Measurements from ENCODE around the gene TSC22D1. TPM values are rescaled to one million over a fixed set of nuclear protein-coding genes. Genes with fewer than 3 reads are reported as not detected.
"Not testable (repeated sequence)": the region's sequence is repeated elsewhere in the genome, so short reads cannot be mapped to it uniquely, and the experiment has no call there.

Gene TSC22D1
- total RNA-seq = 100 to 1,000 TPM; 182 to 197 TPM
- long read RNA-seq, donor 1, full-length matches to known transcripts = 141 of 166 reads
- long read RNA-seq, donor 1, partial matches to known transcripts = 0 of 166 reads
- long read RNA-seq, donor 1, other reads (novel, unspliced or antisense) = 25 of 166 reads
- long read RNA-seq, donor 2, full-length matches to known transcripts = 490 of 506 reads
- long read RNA-seq, donor 2, partial matches to known transcripts = 0 of 506 reads
- long read RNA-seq, donor 2, other reads (novel, unspliced or antisense) = 16 of 506 reads

DNA sequence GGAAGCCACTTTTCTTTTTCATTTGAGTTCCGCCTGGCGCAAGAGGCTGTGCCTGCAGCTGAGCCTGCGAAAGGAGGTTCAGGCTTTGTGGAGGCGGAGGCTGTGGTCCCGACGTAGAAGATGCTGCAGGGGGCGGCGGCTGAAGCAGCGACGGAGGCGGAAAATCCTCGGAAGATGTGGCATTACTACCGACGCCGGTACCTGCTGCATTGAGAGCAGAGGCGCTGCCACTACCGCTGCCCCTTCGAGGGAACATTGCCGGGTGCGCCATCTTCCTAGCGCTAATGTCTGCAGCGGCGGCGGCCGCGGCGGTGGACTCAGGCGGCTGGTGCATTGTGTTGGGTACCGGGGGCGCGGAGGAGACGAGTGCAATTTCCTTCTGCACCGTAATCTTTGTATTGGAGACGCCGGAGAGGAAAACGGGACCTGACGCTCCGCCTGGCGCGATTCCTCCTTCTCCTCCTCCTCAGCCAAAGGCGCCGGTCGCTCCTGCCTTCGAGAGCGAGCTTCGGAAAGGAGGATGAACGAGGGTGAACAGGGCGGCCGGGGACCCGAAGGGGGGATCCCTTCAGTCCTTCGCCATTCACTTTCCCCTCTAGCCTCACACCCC, at the start of gene TSC22D1:
TSC22D1 (minus strand) TSS at position 590 of the 610 bp plus-strand sequence; CDS start at position 334, 256 bp downstream.
- intact Hi-C loops (cut with DNase I) = loop anchor here in 1 of 2 donors (10.0 kb wide), 2 partner anchors 91 to 139 kb away; no protein-coding TSS in a partner anchor
- DNase-seq (ENCODE audit: low spot score) = peak; percentile 86

DNA sequence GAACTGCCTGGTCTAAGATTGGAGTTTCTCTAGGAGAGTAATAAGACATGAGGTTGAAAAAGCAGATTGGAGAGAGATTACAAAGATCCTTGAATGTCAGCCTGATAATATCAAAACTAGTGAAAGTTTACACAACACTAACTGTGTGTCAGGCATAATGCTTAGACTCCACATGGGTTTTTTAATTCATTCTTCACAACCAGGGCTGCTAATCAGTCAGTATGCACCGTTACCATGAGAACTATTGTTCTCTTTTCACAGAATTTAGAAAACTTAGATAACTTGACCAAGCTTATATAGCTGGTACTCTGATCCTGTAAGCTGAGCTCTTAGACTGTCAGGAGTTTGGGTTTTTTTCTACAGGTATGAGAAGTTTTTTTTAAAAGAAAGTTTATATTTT, 46.6 kb upstream of the TSC22D1 start:
- intact Hi-C loops (cut with DNase I) = no loop called here
- DNase-seq (ENCODE audit: low spot score) = no peak

DNA sequence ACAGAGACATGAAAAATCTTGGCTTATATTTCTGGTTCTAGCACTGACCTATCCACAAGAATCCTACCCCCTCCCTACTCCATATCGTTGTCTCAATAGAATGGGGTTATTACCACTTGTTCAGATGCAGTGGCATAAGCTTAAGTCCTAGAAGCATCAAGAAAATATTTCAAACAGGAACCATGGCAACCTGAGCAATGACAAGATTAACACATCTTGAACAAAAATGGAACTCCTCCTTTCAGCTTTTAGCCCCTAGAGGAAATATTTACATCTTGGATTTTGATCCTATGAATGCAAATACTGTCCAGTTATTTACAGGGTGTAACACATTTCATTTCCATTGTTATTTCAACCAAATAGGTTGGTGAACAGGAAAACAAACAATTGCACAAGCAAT, 46.1 kb upstream of the TSC22D1 start:
- intact Hi-C loops (cut with DNase I) = no loop called here
- DNase-seq (ENCODE audit: low spot score) = no peak

DNA sequence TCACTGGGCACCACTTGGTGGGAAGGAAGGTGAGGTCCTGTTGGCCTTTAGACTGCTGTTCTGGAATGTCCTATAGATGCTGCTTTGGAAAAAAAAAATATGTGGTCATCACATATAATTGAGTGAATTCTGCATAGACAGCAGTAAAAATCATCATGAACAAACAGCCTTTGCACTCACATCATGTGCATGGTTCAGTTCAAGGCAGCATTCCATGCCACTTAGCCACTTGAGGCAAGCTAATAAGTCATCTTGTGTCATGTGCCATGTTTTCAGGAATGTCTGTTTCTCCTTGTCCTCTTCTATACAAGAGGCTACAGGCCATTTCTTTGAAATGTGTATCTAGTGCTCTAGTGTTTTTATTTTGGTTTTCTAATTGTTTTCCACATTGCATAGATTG, 43.9 kb upstream of the TSC22D1 start:
- intact Hi-C loops (cut with DNase I) = no loop called here
- DNase-seq (ENCODE audit: low spot score) = no peak

DNA sequence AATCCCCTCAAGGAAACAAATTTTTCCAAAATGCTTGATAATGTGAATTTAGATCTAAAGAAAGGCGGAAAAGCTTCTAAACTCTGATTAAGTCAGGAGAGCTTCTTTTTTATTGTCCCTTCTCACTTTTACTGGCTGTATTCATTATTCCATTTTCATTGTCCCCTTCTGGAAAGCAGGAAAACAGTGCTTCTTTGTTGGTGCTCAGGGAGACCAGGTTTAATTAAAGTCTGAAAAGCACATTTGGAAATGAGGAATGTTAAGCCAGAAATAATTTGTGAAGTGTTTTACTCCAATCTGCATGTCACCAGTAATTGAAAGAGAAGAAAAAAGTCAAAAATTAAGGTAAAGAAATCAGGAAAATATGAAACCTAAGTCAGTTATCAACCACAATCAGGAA, 43.5 kb upstream of the TSC22D1 start:
- intact Hi-C loops (cut with DNase I) = no loop called here
- DNase-seq (ENCODE audit: low spot score) = no peak

DNA sequence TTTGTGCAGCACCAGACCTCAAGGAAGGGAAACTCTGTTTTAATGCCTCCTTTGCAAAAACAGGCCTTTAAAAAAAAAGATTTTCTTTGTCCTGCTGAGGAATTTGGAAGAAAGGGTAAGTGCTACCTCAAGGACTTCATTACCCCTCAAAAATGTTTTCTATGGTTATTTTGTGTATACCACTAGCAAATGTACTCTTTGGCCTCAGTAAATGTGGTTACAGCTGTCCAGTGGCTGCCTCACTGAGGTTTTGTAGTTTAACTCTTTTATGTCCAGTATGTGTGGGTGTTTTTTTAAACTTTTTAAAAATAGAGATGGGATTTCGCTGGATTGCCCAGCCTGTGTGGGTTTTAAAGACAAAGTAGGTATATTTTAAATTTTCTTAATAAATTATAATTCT, 42.2 kb upstream of the TSC22D1 start:
- no peak for DNase-seq (ENCODE audit: low spot score)
- intact Hi-C loops (cut with DNase I) = no loop called here

DNA sequence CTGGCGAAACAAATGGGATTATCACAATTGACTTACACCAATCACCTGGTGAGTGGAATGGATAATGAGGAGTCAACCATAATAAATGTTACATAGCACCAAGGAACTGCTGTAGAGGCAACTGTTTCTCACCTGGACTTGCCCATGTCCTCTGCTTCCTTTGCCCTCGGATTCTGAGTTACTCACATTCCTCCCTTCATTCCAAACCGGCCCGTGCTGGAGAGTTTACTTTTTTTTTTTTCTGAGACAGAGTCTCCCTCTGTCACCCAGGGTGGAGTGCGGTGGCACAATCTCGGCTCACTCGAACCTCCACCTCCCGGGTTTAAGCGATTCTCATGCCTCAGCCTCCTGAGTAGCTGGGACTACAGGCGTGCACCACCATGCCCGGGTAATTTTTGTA, 41.5 kb upstream of the TSC22D1 start:
- intact Hi-C loops (cut with DNase I) = no loop called here
- DNase-seq (ENCODE audit: low spot score) = no peak

DNA sequence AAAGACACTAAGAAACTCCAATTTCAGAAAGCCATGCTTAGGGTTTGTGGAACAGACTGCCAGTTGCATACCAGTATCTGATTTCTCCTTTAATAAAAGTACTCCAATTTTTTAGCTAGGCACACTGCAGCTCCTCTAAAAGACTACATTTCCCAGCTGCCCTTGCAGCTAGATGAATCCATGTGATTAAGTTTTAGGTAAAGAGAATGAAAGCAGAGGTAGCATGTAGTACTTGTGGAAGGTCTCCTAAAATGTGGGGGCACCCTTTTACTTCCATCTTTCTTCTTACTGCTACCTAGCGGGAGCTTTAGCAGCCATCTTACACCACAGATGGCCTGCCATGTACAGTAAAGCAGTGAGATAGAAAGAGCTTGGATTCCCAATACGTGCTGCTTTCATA, 33.0 kb upstream of the TSC22D1 start:
- no peak for DNase-seq (ENCODE audit: low spot score)
- intact Hi-C loops (cut with DNase I) = no loop called here

DNA sequence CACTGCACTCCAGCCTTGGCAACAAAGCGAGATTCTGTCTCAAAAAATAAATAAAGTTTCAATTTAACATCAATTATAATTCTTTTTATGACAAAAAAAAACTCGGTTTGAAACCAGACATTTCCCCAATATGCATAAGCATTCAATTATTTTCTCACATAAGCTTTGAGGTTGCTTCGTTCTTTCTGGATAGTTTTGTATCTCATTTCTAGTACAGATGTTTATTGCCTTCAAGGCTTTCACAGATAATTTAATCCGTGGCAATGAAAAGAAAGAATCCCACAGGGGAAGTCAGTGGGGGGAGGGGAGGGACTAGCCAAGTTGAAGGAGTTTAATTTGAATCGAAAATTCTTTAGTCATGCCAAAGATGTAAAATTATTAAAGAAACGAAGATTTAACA, 29.6 kb upstream of the TSC22D1 start:
- intact Hi-C loops (cut with DNase I) = no loop called here
- no peak for DNase-seq (ENCODE audit: low spot score)

DNA sequence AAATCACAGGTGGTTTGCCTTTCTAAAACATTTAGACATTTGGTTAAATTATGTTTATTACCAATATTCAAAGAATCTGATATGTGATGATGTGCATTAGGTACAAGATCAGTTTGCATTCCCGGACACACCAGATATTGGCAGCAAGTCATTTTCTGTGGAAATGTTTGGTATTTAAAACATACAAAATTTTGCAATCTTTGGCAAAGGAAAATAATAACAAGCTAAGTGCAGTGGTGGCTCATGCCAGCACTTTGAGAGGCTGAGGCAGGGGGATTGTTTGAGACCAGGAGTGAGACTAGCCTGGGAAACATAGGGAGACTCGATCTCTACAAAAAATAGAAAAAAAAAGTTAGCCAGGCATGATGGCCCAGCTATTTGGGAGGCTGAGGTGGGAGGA, 29.1 kb upstream of the TSC22D1 start:
- DNase-seq (ENCODE audit: low spot score) = no peak
- intact Hi-C loops (cut with DNase I) = no loop called here

DNA sequence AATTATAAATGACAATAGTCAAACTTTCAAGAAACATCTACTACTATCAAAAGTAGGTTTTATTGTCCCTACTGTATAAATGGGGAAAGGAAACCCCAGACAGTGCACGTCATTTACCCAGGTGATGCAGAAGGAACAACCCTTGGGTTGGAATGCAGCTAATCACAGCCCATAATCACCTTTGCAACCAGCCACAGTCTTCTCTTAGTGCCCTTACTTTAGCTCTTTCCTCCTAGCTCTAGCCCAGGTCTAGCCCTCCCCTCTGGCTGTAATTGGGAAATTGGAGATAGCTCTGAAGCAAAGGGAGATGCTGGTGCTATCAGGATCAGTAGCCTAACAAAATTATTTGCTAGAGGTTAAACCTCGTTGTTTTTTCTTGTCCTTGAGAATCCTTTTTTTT, 25.5 kb upstream of the TSC22D1 start:
- no peak for DNase-seq (ENCODE audit: low spot score)
- intact Hi-C loops (cut with DNase I) = no loop called here

DNA sequence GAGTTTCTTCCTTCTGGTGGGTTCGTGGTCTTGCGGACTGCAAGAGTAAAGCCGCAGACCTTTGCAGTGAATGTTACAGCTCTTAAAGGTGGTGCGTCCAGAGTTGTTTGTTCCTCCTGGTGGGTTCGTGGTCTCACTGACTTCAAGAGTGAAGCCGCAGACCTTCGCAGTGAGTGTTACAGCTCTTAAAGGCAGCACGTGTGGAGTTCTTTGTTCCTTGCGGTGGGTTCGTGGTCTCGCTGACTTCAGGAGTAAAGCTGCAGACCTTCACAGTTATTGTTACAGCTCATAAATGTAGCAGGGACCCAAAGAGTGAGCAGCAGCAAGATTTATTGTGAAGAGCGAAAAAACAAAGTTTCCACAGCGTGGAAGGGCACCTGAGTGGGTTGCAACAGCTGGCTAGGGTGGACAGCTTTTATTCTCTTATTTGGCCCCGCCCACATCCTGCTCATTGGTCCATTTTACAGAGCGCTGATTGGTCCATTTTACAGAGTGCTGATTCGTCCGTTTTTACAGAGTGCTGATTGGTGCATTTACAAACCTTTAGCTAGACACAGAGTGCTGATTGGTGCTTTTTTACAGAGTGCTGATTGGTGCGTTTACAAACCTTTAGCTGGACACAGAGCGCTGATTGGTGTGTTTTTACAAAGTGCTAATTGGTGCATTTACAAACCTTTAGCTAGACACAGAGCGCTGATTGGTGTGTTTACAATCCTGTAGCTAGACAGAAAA, 17.9 kb upstream of the TSC22D1 start:
- intact Hi-C loops (cut with DNase I) = not testable (repeated sequence)

DNA sequence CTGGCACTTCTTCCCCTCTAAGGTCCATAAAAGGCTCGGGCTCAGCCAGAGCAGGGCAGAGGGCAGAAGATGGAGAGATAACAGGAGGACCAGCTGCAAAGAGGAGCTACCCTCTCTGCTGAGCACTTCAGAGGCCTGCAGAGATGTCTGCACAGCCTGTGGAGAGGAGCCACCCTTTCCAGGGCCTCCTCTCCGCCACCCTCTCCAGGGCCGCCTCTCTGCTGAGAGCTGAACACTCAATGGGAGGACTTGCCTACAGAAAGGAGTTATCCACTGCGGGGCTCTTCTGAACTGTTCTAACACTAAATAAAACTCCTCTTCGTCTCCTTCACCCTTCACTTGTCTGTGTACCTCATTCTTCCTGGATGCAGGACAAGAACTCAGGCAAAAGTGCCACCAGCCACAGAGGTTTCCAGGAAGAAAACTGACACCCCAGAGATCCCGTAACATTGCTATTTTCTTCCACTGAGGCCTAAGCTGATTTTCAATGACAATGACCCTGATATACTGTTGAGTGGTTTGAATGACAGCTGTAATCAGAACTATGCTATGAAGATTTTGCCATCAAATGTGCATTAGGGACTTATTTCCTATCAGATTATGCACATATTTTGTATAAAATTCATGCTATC, 16.2 kb upstream of the TSC22D1 start:
- intact Hi-C loops (cut with DNase I) = no loop called here
- no peak for DNase-seq (ENCODE audit: low spot score)

More for the DNA sequence above, 17.9 kb upstream of the TSC22D1 start:
- DNase-seq (ENCODE audit: low spot score) = not testable (repeated sequence)

DNA sequence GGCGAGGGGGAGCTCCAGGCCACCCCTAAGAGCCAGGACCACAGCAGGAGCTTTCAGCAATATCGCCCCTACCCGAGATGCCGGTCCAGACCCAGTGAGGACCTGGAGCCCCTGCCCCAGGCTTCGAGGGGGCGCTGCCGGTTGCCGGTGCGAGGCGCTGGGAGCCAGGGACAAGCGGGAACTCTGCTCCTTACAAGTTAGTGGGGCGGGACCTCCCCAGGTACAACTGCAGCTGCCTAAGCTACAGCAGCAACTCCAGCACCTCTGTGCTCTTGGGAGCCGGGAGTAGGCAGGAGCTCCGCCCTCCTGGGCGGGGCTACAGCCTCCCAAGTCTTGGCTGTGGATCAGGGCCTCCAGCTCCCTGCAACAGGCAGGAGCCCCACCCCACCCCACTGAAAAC, 15.2 kb upstream of the TSC22D1 start:
- intact Hi-C loops (cut with DNase I) = no loop called here
- DNase-seq (ENCODE audit: low spot score) = no peak

DNA sequence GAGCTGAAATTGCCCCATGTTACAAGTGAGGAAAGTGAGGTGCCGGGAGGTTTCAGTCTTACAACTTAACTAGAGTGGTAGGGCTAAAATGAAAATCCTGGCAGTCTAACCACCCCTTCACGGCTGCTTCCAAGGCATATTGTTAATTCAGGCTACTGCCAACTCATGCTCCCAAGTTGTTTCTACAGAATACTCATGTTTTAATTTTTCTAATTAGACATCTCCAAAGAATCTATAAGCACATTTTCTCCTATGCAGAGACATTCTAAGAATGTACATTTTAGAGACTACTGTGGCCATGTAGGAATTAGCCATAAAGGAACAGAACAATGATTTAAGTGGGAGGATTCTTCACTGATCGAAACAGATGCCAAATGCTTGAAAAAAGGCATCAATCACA, 7.0 kb upstream of the TSC22D1 start:
- intact Hi-C loops (cut with DNase I) = no loop called here
- DNase-seq (ENCODE audit: low spot score) = no peak

DNA sequence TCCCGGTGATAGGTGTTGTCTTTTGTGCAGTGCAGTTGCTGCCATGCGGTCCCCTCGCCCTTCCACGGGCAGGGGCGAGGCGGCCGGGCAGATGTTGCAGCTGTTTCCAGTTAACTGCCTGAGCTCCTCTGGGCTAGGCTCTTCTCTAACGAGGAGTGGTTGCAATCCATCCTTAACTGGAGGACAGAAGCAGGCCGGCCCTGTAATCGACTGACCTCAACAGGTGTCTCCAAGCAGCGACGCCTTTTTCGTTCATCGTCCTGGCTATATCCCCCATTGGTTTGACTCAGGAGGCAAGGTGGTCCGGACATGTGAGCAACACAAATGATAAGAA, 1.9 kb upstream of the TSC22D1 start:
- intact Hi-C loops (cut with DNase I) = loop anchor here in 1 of 2 donors (10.0 kb wide), 2 partner anchors 93 to 137 kb away; no protein-coding TSS in a partner anchor
- no peak for DNase-seq (ENCODE audit: low spot score)

DNA sequence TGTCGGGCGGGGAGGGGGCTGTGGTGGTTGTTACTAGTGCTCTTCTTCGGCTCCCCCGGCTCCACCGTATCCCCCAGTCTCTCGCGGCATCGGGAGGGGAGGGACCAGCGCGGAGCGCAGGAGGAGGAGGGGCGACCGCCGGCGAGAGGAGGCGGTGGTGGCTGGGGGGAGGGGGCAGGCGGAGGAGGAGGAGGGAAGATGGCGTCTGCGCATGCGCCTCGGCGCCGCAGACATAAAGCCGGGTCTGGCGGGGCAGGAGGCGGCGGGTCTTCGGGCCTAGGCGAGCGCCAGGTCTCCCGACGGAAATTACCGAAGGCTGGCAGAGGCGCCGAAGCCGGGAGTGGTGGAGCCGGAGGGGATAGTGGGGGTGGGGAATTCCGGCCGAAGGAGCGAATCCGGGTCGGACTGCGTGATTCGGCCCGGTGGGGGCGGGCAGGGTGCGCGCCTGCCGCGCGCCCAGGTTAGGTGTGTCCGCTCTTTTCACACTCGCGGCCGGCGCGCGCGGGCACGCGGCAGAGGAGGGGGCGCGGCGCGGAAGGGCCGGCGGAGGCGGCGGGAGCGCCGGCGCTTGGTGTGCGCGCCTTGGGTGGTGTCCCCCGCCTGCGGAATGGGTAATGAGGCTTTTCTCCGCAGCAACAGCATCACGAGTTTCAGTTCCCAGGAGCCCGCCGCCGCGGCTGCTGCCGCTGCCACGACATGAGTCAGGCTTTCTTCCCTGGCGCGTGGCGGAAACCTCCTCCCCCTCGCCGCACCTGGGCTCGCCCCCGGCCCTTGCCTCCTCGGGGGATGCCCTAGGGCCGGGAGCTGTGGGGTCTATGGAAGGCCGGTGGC, 1.3 kb upstream of the TSC22D1 start:
- DNase-seq (ENCODE audit: low spot score) = peak; percentile 99
- intact Hi-C loops (cut with DNase I) = loop anchor here in 1 of 2 donors (10.0 kb wide), 2 partner anchors 93 to 137 kb away; no protein-coding TSS in a partner anchor

DNA sequence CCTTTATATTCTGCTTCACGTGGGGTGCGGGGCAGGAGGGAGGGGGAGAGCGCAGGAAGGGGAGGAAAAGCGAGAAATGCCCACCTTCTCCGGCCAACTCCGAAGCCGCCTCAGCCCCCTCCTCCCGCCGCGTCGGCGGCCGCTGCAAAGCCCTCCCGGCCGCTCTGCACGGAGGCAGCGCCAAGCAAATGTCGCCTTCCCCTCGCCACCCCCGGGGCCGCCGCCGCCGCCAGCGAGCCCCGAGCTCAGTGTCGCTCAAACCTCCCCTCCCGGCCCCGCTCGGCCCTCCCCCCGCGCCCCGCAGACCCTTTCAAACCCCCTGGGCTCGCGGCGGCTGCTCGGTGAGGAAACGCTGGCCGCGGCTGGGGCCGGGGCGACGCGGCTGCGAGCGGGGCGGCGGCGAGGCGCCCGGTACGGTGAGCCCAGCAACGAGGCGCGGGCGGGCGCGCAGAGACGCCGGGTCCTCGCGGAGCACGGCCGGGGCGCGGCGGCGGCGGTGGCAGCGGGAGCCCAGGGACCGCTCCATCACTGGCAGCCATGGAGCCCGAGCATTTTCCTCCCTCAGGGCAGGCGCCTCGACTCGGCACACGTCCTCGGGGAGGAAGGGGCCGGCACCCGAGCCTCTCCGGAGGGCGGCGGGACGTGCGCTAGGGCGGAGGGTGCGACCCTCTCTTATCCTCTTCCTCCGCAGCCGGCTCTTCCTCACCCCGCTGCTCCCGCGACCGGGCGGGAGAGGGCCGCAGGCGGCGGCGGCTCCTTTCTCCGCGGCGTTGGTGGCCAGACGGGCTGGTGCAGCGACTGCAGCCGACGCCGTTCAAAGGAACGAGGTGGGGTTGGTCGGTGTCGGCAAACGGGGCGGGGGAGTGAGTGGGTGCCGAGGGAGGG, 463 bp upstream of the TSC22D1 start:
- DNase-seq (ENCODE audit: low spot score) = no peak
- intact Hi-C loops (cut with DNase I) = loop anchor here in 1 of 2 donors (10.0 kb wide), 2 partner anchors 92 to 138 kb away; no protein-coding TSS in a partner anchor
